GM21526 (cell line): ENCODE results near the gene PTPRJ.

Experiments
- ATAC-seq: cut with Tn5 transposase; IDR thresholded peaks from one replicate; pipeline ENCODE4 v1.9.1; 2021; ENCODE audit warnings: moderate library complexity; ENCODE audit not compliant: unreplicated experiment, low FRiP score

PTPRJ gene

GRCh38 chr11:48087422-48087821, 107.1 kb downstream of the PTPRJ start:
- ATAC-seq: no peak

GRCh38 chr11:48087974-48088681, 107.8 kb downstream of the PTPRJ start:
- no peak for ATAC-seq

GRCh38 chr11:48088682-48089050, 108.3 kb downstream of the PTPRJ start:
- no peak for ATAC-seq

GRCh38 chr11:48090174-48090573, 109.8 kb downstream of the PTPRJ start:
- no peak for ATAC-seq

- no peak for ATAC-seq
Measured at GRCh38 chr11:48091426-48092102, 111.2 kb downstream of the PTPRJ start.

- no peak for ATAC-seq
Measured at GRCh38 chr11:48093323-48093722, 113.0 kb downstream of the PTPRJ start.

- ATAC-seq: no peak
Measured at GRCh38 chr11:48093795-48094642, 113.7 kb downstream of the PTPRJ start.

- no peak for ATAC-seq
Measured at GRCh38 chr11:48094643-48095339, 114.4 kb downstream of the PTPRJ start.

- ATAC-seq: no peak
Measured at GRCh38 chr11:48095779-48096470, 115.6 kb downstream of the PTPRJ start.

- no peak for ATAC-seq
Measured at GRCh38 chr11:48096588-48097525, 116.5 kb downstream of the PTPRJ start.

GRCh38 chr11:48098024-48098423, 117.7 kb downstream of the PTPRJ start:
- no peak for ATAC-seq

- no peak for ATAC-seq
Measured at GRCh38 chr11:48099916-48100446, 119.6 kb downstream of the PTPRJ start.

GRCh38 chr11:48101044-48101733, 120.8 kb downstream of the PTPRJ start:
- no peak for ATAC-seq

- no peak for ATAC-seq
Measured at GRCh38 chr11:48101958-48102357, 121.6 kb downstream of the PTPRJ start.

GRCh38 chr11:48103621-48104567, 123.5 kb downstream of the PTPRJ start:
- no peak for ATAC-seq

GRCh38 chr11:48104568-48104924, 124.2 kb downstream of the PTPRJ start:
- no peak for ATAC-seq
